ENCODE results near the gene IFT88.

The IFT88 gene

DNA sequence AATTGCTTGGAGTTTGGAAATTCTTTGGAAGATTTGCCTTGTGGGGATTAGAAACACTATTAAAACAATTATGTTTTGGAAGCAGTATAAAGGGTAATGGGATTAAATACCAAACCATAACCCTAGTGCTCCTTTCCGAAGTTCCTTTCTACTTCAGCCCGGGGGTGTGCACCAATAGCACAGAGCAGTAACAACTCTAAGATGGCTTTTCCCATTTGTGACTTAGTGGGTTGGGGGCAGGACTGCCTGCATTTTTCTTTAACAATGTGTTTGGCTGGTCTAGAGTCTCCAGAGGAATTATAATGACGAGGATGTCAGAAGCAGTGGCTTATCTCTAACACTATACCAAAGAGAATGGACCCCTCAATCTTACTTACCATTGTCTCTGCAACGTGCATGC is 124.7 kb downstream of the IFT88 start (continued):
- TF ChIP-seq, protein P1, sequence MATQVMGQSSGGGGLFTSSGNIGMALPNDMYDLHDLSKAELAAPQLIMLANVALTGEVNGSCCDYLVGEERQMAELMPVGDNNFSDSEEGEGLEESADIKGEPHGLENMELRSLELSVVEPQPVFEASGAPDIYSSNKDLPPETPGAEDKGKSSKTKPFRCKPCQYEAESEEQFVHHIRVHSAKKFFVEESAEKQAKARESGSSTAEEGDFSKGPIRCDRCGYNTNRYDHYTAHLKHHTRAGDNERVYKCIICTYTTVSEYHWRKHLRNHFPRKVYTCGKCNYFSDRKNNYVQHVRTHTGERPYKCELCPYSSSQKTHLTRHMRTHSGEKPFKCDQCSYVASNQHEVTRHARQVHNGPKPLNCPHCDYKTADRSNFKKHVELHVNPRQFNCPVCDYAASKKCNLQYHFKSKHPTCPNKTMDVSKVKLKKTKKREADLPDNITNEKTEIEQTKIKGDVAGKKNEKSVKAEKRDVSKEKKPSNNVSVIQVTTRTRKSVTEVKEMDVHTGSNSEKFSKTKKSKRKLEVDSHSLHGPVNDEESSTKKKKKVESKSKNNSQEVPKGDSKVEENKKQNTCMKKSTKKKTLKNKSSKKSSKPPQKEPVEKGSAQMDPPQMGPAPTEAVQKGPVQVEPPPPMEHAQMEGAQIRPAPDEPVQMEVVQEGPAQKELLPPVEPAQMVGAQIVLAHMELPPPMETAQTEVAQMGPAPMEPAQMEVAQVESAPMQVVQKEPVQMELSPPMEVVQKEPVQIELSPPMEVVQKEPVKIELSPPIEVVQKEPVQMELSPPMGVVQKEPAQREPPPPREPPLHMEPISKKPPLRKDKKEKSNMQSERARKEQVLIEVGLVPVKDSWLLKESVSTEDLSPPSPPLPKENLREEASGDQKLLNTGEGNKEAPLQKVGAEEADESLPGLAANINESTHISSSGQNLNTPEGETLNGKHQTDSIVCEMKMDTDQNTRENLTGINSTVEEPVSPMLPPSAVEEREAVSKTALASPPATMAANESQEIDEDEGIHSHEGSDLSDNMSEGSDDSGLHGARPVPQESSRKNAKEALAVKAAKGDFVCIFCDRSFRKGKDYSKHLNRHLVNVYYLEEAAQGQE (tag by site-specific recombination; IDR thresholded peaks at IDR 0.05), result no peak
- no peak for TF ChIP-seq ZNF514 (tag by site-specific recombination; IDR thresholded peaks at IDR 0.05)

- no peak overlapping the region for H3K27ac ChIP-seq (ENCODE audit: extremely low read depth, low read depth, low read length)
- POLR2A ChIA-PET, result no interaction called here
- H3K4me3 ChIP-seq (ENCODE audit: low read depth, low read length), result no peak overlapping the region
- H3K9me3 ChIP-seq (ENCODE audit: control insufficient read depth, insufficient read depth, low read depth, low read length), result no peaks in the 10 kb centered on the region
- no peaks in the 10 kb centered on the region for H3K36me3 ChIP-seq (ENCODE audit: control insufficient read depth in 2 of 2, insufficient read depth in 1 of 2, low read length in 2 of 2)
- peaks cover 7% of the 10 kb centered on the region for H3K4me1 ChIP-seq (ENCODE audit: control insufficient read depth, insufficient read depth, low read length)
- CTCF ChIA-PET, result interaction anchor here (0.6 kb wide), 1 partner anchor 513 kb away, joined by 3 read pairs; no protein-coding TSS in a partner anchor
- no peak for TF ChIP-seq ZNF2 (tag by site-specific recombination; IDR thresholded peaks at IDR 0.05)
- no peak for TF ChIP-seq ZNF121 (tag by site-specific recombination; IDR thresholded peaks at IDR 0.05)
- no peak for TF ChIP-seq ZNF146 (tag by site-specific recombination; IDR thresholded peaks at IDR 0.05)
- TF ChIP-seq, protein P2, sequence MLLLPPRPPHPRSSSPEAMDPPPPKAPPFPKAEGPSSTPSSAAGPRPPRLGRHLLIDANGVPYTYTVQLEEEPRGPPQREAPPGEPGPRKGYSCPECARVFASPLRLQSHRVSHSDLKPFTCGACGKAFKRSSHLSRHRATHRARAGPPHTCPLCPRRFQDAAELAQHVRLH (tag by site-specific recombination; IDR thresholded peaks at IDR 0.05), result peak; percentile 70; the same call in 1 of the 2 replicates
- no peak for TF ChIP-seq ZNF600 (tag by site-specific recombination; IDR thresholded peaks at IDR 0.05)
- TF ChIP-seq OSR2 (tag by site-specific recombination; IDR thresholded peaks at IDR 0.05), result 0 out of 2 replicates have a peak, but pooled peaks have one; percentile 19
- TF ChIP-seq ZNF248 (tag by site-specific recombination; IDR thresholded peaks at IDR 0.05), result no peak
- peak; percentile 82 for TF ChIP-seq ZNF423 (tag by site-specific recombination; IDR thresholded peaks at IDR 0.05)
- TF ChIP-seq FEZF1 (tag by site-specific recombination; IDR thresholded peaks at IDR 0.05), result peak; percentile 86
- TF ChIP-seq GLI2 (tag by site-specific recombination; IDR thresholded peaks at IDR 0.05; ENCODE audit: borderline replicate concordance, low read depth), result no peak
- no peak for TF ChIP-seq SCRT1 (tag by site-specific recombination; IDR thresholded peaks at IDR 0.05; ENCODE audit: borderline replicate concordance)
- TF ChIP-seq, protein P3, sequence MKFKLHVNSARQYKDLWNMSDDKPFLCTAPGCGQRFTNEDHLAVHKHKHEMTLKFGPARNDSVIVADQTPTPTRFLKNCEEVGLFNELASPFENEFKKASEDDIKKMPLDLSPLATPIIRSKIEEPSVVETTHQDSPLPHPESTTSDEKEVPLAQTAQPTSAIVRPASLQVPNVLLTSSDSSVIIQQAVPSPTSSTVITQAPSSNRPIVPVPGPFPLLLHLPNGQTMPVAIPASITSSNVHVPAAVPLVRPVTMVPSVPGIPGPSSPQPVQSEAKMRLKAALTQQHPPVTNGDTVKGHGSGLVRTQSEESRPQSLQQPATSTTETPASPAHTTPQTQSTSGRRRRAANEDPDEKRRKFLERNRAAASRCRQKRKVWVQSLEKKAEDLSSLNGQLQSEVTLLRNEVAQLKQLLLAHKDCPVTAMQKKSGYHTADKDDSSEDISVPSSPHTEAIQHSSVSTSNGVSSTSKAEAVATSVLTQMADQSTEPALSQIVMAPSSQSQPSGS (tag by site-specific recombination; IDR thresholded peaks at IDR 0.05; ENCODE audit: low read depth), result no peak
- TF ChIP-seq, protein P4, sequence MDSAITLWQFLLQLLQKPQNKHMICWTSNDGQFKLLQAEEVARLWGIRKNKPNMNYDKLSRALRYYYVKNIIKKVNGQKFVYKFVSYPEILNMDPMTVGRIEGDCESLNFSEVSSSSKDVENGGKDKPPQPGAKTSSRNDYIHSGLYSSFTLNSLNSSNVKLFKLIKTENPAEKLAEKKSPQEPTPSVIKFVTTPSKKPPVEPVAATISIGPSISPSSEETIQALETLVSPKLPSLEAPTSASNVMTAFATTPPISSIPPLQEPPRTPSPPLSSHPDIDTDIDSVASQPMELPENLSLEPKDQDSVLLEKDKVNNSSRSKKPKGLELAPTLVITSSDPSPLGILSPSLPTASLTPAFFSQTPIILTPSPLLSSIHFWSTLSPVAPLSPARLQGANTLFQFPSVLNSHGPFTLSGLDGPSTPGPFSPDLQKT (IDR thresholded peaks at IDR 0.05; ENCODE audit: borderline replicate concordance, low read depth, low read length), result no peak
- TF ChIP-seq HOXA7 (CRISPR knock-in tag; IDR thresholded peaks at IDR 0.05; ENCODE audit: borderline replicate concordance), result no peak
- TF ChIP-seq ZNF302 (tag by site-specific recombination; IDR thresholded peaks at IDR 0.05; ENCODE audit: low read depth), result no peak
- TF ChIP-seq, protein P5, sequence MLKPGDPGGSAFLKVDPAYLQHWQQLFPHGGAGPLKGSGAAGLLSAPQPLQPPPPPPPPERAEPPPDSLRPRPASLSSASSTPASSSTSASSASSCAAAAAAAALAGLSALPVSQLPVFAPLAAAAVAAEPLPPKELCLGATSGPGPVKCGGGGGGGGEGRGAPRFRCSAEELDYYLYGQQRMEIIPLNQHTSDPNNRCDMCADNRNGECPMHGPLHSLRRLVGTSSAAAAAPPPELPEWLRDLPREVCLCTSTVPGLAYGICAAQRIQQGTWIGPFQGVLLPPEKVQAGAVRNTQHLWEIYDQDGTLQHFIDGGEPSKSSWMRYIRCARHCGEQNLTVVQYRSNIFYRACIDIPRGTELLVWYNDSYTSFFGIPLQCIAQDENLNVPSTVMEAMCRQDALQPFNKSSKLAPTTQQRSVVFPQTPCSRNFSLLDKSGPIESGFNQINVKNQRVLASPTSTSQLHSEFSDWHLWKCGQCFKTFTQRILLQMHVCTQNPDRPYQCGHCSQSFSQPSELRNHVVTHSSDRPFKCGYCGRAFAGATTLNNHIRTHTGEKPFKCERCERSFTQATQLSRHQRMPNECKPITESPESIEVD (tag by site-specific recombination; IDR thresholded peaks at IDR 0.05), result peak; percentile 70
- TF ChIP-seq ZSCAN30 (tag by site-specific recombination; IDR thresholded peaks at IDR 0.05), result no peak
- TF ChIP-seq ZNF157 (tag by site-specific recombination; IDR thresholded peaks at IDR 0.05), result no peak
- TF ChIP-seq EGR2 (tag by site-specific recombination; IDR thresholded peaks at IDR 0.05; ENCODE audit: low read depth), result no peak
- TF ChIP-seq, protein P6, sequence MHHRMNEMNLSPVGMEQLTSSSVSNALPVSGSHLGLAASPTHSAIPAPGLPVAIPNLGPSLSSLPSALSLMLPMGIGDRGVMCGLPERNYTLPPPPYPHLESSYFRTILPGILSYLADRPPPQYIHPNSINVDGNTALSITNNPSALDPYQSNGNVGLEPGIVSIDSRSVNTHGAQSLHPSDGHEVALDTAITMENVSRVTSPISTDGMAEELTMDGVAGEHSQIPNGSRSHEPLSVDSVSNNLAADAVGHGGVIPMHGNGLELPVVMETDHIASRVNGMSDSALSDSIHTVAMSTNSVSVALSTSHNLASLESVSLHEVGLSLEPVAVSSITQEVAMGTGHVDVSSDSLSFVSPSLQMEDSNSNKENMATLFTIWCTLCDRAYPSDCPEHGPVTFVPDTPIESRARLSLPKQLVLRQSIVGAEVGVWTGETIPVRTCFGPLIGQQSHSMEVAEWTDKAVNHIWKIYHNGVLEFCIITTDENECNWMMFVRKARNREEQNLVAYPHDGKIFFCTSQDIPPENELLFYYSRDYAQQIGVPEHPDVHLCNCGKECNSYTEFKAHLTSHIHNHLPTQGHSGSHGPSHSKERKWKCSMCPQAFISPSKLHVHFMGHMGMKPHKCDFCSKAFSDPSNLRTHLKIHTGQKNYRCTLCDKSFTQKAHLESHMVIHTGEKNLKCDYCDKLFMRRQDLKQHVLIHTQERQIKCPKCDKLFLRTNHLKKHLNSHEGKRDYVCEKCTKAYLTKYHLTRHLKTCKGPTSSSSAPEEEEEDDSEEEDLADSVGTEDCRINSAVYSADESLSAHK (tag by site-specific recombination; IDR thresholded peaks at IDR 0.05), result peak; percentile 58; the same call in 1 of the 2 replicates
- no peak for TF ChIP-seq SALL2 (tag by site-specific recombination; IDR thresholded peaks at IDR 0.05; ENCODE audit: borderline replicate concordance)
- TF ChIP-seq ZNF843 (tag by site-specific recombination; IDR thresholded peaks at IDR 0.05), result peak; percentile 69
- no peak for TF ChIP-seq ZNF23 (tag by site-specific recombination; IDR thresholded peaks at IDR 0.05; ENCODE audit: borderline replicate concordance)
- no peak for TF ChIP-seq ZNF501 (tag by site-specific recombination; IDR thresholded peaks at IDR 0.05)
- TF ChIP-seq KLF16 (tag by site-specific recombination; IDR thresholded peaks at IDR 0.05), result no peak
- no peak for TF ChIP-seq ZNF366 (tag by site-specific recombination; conservative IDR thresholded peaks at IDR 0.05)
Measured at GRCh38 chr13:20696073-20696472, 129.1 kb downstream of the IFT88 start.
